ENCODE data around the gene NTMT1.

NTMT1 gene

DNA sequence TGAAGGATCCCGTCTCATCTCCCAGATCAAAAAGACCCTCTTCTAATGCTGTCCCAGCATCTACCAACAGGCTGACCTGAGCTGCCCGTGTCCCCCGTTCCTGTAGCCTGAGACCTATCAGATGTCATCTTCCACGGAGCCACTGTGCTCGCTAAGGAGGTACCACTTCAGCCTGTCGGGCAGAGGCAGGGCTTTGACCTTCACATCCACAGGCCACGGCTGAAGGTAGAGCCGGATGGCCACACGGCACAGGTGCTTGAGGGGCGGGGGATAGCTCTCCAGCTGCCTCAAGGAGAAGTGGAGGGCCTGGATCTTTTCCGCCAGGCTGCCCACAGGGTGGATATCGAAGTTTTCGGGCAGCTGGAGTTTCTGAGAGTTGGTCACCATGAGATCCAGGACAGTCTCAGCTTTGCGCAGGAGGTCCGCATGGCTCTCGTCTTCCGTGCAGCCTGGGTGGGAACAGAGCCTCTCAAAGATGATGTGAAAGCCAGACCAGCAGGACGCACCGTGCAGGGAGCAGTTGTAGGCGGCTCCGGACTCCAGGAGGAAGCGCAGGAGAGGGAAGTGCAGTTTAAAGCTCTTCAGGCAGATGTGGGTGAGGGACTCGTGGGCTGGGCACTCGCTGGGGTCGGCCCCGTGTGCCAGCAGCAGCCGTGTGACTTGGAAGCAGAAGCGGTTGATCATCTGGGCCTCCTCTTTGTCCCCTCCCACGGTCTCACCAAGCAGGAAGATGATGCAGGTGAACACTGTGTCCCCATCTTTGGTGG lies 11.9 kb downstream of the NTMT1 start:
- no peak for DNase-seq

DNA sequence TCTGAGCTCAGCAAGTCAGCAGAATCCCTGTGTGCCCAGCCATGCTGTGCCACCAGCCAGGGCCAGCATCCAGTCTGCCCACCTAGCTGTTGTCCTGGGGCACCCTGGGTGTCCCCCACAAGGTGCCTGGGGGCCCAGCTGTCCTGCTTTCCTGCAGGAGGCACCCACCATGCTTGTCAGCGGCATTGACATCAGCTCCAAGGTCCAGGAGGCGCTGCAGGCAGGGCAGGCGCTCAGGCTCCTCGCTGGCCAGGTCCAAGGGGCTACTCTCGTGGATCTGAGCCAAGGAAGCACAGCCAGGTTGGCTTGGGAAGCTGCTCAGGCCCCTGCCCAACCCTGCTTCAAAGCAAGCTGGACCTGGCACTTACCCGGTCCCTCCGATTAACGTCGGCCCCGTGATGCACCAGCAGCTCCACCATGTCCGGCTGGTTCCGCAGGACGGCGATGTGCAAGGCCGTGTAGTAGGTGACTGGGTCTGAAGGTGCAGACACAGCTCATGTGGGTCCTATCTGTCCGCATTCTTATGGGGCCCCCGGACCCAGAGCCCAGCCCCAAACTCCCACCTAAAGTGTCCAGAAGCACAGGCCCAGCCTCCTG lies 13.2 kb downstream of the NTMT1 start:
- DNase-seq, result no peak

DNA sequence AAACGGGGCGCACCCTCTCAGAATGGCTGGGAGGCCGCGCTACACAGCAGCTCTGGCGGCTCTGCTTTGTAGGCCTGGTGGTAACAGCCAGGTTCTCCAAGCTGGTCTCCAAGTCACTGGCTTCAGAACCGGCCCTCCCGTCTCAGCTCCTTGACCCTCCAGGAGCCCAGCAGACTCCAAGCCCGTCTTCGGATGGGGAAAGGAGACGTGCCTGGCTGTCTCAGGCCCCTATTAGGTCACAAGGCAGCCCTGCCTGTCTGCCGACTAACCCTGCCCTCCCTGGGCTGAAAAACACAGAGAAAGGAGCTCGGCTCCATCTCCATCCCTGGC lies 13.8 kb downstream of the NTMT1 start:
- no peak for DNase-seq

DNA sequence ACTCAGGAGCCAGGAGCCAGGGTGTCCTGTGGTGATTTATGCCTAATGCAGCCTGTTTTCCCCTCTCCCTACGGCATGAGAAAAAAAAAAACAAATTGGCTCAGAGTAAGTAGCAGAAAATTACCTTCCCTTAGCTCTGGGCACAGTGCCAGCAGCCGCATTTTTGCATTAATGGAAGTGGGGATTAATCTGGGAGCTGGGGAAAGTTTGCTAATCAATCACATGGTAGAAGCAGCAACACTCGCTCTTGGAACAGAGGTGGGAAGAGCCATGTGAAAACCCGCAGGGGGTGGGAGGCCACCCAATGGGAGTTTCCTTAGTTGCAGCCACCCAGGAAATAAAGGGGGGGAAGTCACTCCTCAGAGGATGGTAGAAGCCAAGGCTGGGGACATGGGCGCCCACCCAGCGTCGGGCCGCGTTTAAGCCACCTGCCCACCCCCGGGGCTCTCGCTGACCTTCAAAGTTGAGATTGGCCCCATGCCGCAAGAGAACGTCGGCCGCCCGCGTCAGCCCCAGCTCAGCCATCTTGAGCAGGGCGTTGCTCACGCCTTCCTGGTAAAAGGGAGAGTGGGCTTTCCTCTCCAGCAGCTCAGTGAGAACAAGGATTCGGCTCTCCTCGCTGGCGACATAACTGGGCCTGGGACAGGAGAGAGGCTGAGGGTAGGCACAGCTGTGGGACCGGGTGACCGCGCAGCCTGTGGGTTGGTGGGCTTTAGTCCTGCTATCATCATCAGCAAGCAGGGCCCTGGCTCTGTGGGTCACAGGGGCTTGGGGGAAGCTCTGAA lies 14.3 kb downstream of the NTMT1 start:
- no peak for DNase-seq

DNA sequence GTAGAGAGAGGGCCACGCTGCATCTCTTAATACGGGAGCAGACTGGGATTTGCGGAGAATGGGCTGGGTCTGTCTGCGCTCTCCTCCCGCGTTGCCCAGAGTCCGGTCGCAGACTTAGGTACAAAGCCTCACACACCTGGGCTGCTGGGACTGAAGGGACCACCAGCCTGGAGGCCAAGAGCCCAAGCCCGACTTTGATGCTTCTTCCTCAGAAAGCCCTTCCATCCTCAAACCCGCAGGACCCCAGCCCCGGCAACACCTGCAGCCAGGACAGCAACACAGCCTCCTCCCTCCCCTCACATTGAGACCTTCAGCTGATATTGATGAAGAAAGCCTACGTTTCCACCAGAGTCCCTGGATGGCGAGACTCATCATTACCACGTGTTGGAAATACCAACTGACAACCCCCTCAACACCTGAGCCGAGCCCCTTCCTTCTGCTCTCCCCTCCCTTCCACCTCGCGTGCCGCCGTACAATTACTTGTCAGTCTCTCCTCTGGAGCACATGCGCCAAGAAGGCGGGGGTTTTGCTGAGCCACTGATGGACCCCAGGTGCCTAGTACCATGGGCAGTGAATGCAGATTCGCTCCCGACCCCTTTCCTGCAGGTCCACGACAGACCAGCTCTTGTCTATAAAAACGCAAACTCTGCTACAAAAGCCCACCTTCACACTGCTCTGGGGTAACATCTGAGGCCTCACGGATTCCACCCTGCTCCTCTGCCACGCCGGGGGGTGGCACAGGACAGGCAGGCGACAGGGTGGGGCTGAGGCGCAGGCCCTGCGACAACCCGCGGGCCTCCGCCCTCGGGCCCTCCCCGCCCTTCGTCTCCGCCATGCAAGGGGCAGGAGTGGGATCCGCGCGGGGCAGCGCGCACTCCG lies 15.1 kb downstream of the NTMT1 start:
- peak; percentile 28 for DNase-seq

DNA sequence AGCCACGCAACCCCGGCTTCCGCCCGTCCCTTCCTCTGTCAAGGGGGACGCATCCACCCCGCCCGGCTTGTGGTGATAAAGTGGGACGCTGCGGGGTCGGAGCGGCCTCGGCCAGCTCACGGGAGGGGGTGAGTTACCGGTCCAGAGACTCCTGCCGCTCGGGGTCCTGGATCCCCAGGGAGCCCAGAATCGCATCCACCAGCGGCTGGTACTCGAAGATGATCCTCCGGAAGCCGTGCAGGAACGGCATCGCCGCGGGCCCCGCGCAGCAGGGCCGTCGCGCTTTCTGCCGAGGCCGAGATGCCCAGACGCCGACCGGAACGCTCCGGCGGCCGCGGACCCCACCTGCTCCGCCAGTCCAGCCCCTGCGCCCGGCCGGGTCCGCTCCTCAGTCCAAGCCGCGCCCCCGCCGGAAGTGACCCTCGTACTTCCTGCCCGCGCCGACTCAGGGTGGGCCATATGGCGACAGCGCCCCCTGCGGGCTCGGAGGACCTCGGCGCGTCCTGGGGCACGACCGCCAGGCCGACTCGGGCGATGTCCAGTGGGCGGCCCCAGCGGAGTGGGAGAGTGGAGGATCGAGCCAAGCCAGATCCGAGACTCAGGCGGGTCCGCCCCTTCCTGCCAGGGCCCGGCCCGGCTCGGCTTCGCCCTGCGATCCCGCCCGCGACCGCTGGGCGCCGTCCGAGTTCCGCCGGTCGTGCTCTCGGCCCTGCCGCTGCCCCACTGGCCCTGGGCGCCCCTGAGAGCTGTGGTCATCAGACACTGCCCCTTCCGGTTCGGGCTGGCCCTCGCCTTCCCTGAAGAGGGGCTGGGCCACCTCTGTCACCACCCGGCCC lies 16.0 kb downstream of the NTMT1 start, which contains the start of gene ASB6:
TSS of gene ASB6 (minus strand) at position 402 of the 836 bp plus-strand sequence. CDS start at position 250, 152 bp downstream.
- DNase-seq, result peak; percentile 91

DNA sequence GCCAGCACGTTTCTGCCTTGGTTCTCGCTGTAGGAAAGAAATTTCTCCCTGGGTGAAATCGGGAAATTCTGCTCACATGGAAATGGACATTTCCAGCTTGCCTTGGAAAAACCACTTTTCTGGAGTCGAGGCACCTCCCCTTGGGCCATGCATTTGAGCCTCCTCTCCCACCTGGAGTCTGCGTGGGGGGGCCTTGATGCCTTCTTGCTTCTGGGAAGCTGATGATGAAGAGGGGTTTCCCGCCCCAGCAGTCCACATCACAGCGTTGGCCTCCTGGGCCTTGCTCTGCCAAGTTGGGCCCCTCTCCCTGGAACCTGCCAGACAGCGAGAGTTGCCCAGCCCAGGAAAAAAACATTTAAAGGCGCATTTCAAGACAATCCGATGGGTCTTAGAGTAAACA lies 17.7 kb downstream of the NTMT1 start:
- no peak for DNase-seq

DNA sequence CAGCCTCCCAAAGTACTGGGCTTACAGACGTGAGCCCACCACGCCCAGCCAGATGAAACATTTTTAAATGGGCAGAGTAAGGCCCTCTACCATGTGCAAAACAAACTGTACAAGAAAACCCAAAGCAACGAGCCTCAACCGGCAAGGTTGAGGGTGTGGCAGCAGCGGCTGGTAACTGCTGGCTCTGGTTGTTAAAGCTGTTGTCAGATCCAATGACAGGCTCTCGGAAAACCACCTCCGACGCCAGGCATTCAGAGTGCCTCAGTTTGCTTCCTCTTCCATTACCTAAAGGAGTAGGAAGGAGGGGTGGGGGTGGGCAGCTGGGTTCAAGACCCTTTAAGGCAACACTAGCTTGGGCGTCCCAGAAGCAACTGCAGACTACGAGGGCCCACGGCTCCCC lies 18.4 kb downstream of the NTMT1 start:
- no peak for DNase-seq

DNA sequence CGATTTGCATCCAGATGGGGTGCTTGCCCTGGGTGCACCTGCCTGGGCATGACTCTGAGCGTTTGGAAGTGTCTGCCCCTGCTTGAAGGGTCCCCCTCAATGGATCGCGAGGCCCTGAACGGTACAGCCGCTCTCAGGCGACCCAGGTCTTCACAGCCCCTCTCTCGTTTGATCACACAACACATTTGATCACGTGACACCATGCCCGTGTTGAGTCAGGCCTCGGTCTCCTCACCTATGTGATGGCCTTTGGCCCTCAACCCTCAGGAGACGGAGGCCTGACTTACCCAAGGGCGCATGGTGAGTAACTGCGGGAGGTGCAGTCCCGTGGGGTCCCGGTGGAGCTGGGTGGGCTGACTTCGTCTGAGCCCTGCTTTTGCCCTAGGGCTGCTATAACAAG lies 18.9 kb downstream of the NTMT1 start:
- no peak for DNase-seq

DNA sequence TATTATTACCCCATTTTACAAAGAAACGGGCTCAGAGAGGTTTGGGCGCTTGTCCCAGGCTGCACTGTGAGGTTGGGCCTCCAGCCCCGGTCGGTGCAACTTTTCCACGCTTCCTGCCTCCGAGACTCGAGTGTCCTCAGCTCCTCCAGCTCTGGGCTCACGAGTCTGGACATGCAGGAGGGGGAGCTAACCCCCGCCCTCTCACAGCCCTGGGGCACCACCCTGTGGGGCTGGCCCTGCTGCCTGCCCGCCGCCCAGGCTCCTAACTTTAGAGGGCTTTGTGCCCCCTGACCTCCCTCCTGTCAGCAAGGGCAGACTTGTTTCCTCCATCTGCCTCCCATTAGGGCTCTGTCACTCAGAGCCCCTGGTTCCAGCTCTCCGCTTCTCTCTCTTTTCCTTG lies 20.3 kb downstream of the NTMT1 start:
- no peak for DNase-seq

DNA sequence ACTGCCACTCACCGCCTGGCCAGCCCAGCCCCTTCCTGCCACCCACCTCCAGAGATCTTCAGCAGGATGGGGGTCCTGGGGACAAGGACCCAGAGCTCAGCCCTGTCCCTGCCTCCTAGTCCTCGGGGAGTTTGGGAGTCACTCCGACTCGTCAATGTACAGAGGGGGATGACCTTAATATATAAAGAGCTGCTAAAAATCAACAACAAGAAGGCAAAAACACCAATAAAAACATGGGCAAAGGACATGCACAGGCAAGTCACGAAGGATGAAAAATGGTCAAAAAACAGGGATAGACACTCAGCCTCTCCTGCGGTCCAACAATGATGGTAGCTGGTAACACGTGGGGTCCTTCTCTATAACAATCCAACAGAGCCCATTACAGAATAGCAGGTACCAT lies 20.7 kb downstream of the NTMT1 start:
- no peak for DNase-seq

DNA sequence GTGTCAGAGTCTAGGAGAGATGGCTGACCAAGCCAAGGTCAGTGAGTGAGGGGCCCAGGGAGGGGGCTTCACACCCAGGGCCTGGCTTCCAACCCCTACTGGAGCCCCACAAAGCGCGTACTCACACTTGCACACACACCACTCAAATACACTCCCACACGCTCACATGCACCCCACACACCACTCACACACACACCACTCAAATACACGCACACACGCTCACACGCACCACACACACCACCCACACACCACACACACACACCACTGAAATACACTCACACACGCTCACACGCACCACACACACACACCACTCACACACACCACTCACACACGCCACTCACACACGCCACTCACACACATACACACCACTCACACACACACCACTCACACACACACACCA lies 21.7 kb downstream of the NTMT1 start:
- DNase-seq, result no peak

DNA sequence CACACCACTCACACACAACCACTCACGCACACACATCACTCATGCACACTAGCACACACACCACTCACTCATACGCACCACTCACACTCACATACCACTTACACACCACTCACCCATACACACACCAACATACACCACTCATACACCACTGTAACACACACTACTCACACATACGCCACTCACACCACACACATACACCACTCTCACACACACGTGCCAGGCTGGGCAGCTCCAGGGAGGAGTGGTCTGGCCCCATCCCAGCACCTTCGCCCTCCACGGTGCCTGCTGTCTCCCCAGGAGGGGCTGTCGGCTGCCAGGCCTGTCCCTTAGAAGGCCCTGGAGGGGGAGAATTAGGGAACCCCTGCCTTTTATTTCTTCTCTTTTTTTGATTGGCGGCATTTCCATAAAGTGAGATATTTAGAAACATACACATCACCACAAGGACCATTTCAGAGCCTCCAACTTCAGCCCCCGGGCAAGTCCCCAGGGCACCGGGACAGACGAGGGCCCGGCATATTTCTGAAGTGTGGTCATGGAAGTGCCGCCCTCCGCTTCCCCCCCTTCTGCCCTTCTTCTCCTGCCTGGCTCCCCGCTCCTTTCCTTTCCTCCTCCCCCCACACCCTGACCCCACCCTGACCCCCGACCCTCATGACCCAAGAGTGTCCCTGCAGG lies 22.3 kb downstream of the NTMT1 start:
- no peak for DNase-seq

DNA sequence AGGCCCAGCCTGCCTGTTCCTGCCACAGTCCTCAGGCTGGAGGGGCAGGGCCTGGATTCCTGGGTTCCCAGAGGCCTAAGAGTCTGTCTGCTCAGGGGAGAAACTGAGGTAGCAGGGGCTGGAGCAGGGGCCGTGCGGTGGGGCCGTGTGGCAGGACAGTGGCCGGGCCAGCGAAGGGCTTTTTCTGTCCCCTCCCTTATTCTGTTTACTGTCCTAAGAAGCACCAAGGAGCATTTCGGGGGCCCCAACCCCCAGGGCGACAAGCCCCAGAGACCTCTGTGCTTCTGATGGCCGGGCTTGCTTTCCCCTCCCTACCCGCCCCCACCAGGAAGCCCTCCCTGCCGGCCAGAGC lies 22.8 kb downstream of the NTMT1 start:
- DNase-seq, result no peak

DNA sequence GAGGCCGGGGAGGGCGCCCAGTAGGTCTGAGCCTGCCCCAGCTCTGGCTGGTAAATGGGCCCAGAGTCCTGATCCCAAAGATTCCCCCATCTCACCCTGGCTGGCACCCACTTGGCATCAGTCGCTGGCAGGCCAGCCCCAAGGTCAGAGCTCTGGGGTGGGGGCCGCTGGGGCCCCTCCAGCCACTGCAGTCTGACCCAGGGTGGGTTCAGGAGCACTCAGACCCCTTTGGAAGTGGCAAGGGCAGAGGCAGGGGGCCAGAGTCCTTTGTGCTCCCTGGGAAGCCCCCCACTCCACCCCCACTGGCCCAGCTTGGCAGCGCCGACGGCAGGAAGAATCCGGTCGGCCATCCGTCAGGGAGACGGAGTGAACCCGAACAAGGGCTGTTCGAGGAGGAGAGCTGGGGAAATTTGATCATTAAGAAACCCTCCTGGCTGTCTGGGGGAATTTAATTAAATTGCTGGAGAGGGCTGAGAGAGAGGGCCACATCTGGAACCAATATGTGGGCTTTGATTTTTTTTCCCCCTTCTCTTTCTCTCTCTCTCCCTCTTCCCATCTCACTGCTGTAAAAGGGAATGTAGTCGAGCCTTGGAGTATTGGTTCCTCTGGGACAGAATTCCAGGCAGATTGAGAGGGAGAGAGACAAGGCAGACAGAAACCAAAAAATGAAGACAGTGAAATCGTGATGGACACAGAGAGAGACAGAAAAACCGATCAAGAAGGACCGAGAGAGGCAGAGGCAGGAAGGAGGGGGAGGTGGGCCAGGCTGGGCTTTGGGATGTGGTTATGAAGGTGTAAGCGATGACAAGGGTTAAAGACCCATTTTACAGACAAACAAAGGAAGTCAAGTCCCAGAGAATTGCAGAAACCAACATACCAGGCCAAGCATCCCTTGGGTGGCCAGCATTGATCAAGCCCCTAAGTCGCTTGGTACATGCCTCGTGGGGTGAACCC lies 24.0 kb downstream of the NTMT1 start:
- DNase-seq, result no peak

DNA sequence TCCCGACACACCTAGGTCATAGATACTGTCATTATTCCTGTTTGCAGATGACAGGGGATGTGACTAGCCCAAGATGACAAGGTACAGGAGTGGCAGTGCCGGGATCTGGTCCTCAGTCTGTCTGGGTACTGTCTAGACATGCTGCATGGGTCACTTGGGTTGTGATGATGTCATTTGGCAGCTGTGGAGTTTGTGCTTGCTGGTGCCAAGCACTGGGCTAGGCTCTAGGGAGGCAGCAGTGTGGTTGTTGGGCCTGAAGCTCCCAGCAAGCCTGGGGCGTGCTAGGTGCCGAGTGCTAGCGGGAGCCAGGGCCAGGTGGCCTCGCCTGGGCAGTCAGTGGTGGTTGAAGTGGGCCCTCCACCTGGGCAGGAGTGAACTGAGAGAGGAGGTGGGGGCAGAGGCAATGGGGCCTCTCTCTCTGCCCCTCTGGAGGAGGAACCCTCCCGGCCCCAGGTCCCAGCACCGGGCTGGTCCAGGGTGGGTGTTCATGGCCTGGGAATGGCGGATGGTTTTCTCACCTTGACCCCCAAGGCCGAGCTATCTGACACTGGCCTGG lies 24.8 kb downstream of the NTMT1 start:
- no peak for DNase-seq

DNA sequence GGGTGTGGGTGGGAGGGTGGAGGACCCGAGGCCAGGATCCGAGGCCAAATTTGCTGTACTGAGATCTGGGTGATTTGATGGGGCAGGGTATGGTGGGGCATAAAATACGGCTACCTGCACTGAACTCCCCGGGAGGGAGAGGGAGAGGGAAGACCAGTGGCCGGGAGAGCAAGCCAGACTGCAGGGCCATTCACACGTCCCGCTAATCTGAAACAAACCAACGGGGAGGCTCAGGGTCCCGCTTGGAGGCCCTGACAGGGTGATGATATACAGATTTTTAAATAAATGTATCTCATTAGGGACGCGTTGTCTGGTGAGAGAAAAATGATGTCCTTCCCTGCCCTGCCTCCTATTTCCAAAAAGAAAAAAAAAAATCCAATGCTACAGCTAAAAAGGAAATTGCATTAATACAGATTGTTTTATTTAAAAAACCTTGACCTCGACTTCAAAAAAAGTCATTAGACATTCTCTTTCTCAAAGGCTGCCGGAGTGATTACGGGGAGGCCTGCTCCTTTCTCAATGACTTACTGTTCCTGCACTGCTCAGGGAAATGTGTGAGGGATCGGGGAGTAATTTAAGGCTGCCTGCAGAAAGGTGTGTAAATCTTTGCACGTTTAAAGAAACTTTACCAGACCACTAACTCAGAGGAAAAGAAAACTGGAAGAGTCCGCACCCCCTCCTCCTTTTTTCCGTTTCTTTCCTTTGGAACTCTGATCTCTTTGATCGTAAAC lies 28.0 kb downstream of the NTMT1 start:
- DNase-seq, result no peak

DNA sequence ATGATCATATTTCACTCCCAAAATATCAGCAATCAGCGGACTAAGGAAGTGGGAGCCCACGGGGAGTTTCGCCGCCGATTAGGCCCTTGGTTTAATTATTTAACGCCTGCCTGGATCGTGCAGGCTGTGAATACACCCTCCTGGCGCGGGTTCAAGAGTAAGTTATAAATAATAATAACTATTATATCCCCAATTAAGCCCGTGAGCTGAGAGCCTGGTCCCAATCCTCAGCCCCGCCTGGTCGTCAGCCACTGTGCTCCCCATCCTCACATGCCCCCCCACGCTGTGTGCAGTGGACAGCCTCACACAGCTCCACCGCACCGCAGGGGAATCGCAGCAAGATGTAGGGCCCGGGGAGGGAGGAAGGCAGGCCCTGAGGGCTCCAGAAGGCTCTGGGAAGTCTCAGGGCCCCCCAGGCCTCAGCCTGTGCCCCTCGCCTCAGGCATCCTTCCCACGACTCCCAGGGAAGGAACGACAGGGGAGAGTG lies 28.6 kb downstream of the NTMT1 start:
- DNase-seq, result no peak

DNA sequence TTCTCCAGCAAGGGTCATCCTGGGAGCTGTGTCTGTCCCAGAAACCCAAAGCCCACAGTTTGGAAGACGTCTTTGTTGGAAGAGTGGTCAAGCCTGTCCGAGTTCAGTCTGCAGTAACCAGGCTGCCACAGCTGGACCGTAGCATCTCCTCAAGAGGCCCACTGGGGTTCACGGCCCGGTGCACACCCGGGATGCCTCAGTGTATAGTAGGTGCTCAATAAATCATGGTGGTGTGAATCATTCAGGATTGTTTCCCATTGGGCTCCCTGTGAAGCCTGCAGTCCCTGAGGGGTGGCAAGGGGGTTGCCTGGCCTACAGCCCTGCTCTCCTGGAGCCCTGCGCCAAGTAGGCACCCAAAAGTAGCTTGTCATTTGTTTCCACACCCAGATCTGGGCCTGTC lies 29.2 kb downstream of the NTMT1 start:
- no peak for DNase-seq

Data from activated naive CD4-positive, alpha-beta T cell treated with anti-CD3 and anti-CD28 coated beads, Interleukin-2, amount 50 U/mL, for 16 hours (primary cell).